NCI-H187 treated with DMSO at 0.1 percent for 48 hours (cell line): ENCODE results near the gene PCDHGC4.

Experiments used
- DNase-seq: peaks from one replicate; lab custom pipeline; 2025; lab: John Stamatoyannopoulos, UW

Gene PCDHGC4

DNA sequence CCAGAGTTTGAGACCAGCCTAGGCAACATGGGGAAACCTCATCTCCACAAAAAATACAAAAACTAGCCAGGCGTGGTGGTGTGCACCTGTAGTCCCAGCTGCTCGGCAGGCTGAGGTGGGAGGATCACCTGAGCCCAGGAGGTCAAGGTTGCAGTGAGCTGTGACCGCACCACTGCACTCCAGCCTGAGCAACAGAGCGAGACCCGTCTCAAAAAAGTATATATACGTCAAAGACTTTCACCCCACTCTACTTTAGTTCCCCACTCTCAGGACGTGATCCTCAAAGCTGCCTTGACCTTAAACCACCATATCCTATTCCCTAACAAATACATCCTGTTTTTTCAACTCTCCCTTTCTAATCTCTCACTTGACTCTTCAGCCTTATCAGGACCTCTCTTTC, 45.0 kb downstream of the PCDHGC4 start:
- DNase-seq = no peak

- DNase-seq = no peak
Measured at GRCh38 chr5:141532726-141533125, 47.9 kb downstream of the PCDHGC4 start.

- DNase-seq = no peak
Measured at GRCh38 chr5:141533897-141534296, 49.1 kb downstream of the PCDHGC4 start.

DNA sequence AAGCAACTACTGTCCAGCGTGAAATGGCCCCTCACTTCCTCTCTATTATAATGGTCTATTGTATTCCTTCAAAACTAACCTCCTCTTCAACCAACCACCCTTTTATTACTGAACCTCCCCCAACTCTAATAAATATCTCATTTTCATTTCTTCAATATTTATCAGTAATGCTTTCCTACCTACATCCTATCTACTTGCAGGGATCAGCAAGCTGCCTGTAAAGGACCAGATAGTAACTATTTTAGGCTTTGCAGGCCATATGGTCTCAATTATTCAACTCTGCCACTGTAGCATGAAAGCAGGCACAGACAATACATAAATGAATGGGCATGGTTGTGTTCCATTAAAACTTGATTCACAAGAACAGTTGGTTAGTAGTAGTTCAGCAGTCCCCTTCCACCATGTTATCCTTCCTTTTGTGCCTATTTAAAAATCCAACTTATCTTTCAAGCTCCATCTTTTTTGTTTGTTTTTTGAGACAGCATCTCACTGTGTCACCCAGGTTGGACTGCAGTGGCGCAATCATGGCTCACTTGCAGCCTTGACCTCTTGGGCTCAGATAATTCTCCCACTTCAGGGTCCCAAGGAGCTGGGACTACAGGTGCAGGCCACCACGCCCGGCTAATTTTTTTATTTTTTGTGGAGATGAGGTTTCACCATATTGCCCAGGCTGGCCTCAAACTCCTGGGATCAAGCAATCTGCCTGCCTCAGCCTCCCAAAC, 49.8 kb downstream of the PCDHGC4 start:
- no peak for DNase-seq
